IMR-90 (cell line): ENCODE results near the gene MALRD1. TPM values are rescaled to one million over a fixed set of nuclear protein-coding genes. Genes with fewer than 3 reads are reported as not detected.

Experiments used
- ATAC-seq: fragments of 200-7000 bp; cut with Tn5 transposase; 2 replicates; pipeline ENCODE4 v1.9.1; 2020; ENCODE audit warnings: low read depth, mild to moderate bottlenecking, moderate library complexity
- BruUV-seq: library from RNA; stranded (reverse); fragments of 400-500 nt; replicated peaks from 2 replicates; lab custom pipeline; 2021; lab: Mats Ljungman, UMichigan
- CTCF ChIA-PET: fragments of 300-600 bp; formaldehyde crosslinking; extraction: SDS; loops from one replicate; lab custom pipeline; 2021; ENCODE audit warnings: antibody characterized with exemption; lab: Yijun Ruan, JAX
- POLR2A ChIA-PET: fragments of 300-600 bp; sonication (Branson Sonifier 250); formaldehyde crosslinking; loops from one replicate; lab custom pipeline; 2022; ENCODE audit warnings: antibody characterized with exemption; ENCODE audit not compliant: unreplicated experiment; lab: Charles Lee
- DNase-seq: peaks from one replicate; pipeline ENCODE4 v3.0.0; 2013
- H2AFZ ChIP-seq: replicated peaks from 2 replicates; pipeline ENCODE3; 2013; ENCODE audit warnings: low read length, mild to moderate bottlenecking; ENCODE audit not compliant: poor library complexity
- H2AK5ac ChIP-seq: 2 replicates; pipeline ENCODE4 v1.6.1; 2013; ENCODE audit warnings: low read depth, low read length, inconsistent platforms
- H2AK9ac ChIP-seq: replicated peaks from 2 replicates; pipeline ENCODE3; 2013; ENCODE audit warnings: mild to moderate bottlenecking, low read depth, low read length, moderate library complexity; ENCODE audit not compliant: poor library complexity
- H2BK120ac ChIP-seq: 2 replicates; pipeline ENCODE4 v1.6.1; 2013; ENCODE audit warnings: low read depth, low read length, inconsistent platforms
- H2BK15ac ChIP-seq: 3 replicates; pipeline ENCODE4 v1.6.1; 2013; ENCODE audit warnings: low read depth, low read length, inconsistent platforms
- H2BK20ac ChIP-seq: 2 replicates; pipeline ENCODE4 v1.6.1; 2013; ENCODE audit warnings: low read depth, mild to moderate bottlenecking, inconsistent platforms, low read length, moderate library complexity
- H2BK5ac ChIP-seq: 2 replicates; pipeline ENCODE4 v1.6.1; 2013; ENCODE audit warnings: mild to moderate bottlenecking, low read depth, low read length, inconsistent platforms; ENCODE audit not compliant: poor library complexity, severe bottlenecking
- H3K14ac ChIP-seq: replicated peaks from 2 replicates; pipeline ENCODE4 v1.6.1; 2013; ENCODE audit warnings: low read depth, low read length, inconsistent platforms
- H3K18ac ChIP-seq: 2 replicates; pipeline ENCODE4 v1.6.1; 2013; ENCODE audit warnings: low read depth, low read length, control low read depth
- H3K23ac ChIP-seq: 2 replicates; pipeline ENCODE4 v1.6.1; 2013; ENCODE audit warnings: low read depth, low read length, inconsistent platforms
- H3K27ac ChIP-seq: 2 replicates; pipeline ENCODE4 v1.5.1; 2013; ENCODE audit warnings: mild to moderate bottlenecking, control low read depth, low read length; ENCODE audit not compliant: insufficient read depth
- H3K27me3 ChIP-seq: 2 replicates; pipeline ENCODE4 v1.6.1; 2013; ENCODE audit warnings: low read length; ENCODE audit not compliant: control insufficient read depth, insufficient read depth
- H3K36me3 ChIP-seq: 2 replicates; pipeline ENCODE4 v1.6.1; 2013; ENCODE audit warnings: low read length, mixed read lengths; ENCODE audit not compliant: control insufficient read depth, insufficient read depth
- H3K4ac ChIP-seq: 2 replicates; pipeline ENCODE4 v1.6.1; 2013; ENCODE audit warnings: low read depth, low read length, inconsistent platforms
- H3K4me1 ChIP-seq: 2 replicates; pipeline ENCODE4 v1.6.1; 2013; ENCODE audit warnings: low read length, mixed read lengths; ENCODE audit not compliant: control insufficient read depth, insufficient read depth
- H3K4me2 ChIP-seq: 2 replicates; pipeline ENCODE4 v1.6.1; 2013; ENCODE audit warnings: low read depth, mild to moderate bottlenecking, control low read depth, low read length, moderate library complexity
- H3K4me3 ChIP-seq: 2 replicates; pipeline ENCODE4 v1.5.1; 2013; ENCODE audit warnings: low read depth, mild to moderate bottlenecking, control low read depth, low read length, moderate library complexity; ENCODE audit not compliant: insufficient read depth
- H3K56ac ChIP-seq: 2 replicates; pipeline ENCODE4 v1.6.1; 2013; ENCODE audit warnings: low read length, inconsistent platforms; ENCODE audit not compliant: insufficient read depth; ENCODE audit errors: extremely low read depth
- H3K79me1 ChIP-seq, 2 experiments: 2 replicates each; pipeline ENCODE4 v1.6.1; 2013; ENCODE audit warnings: low read length in 2 of 2, inconsistent platforms in 1 of 2, low read depth in 1 of 2
- H3K9ac ChIP-seq: 2 replicates; pipeline ENCODE4 v1.6.1; 2013; ENCODE audit warnings: low read depth, low read length, control low read depth
- H3K9me1 ChIP-seq: 2 replicates; pipeline ENCODE4 v1.6.1; 2013; ENCODE audit warnings: low read length, inconsistent platforms; ENCODE audit not compliant: insufficient read depth
- H3K9me3 ChIP-seq: 2 replicates; pipeline ENCODE4 v1.6.1; 2013; ENCODE audit warnings: low read length; ENCODE audit not compliant: control insufficient read depth, insufficient read depth
- H4K20me1 ChIP-seq: 2 replicates; pipeline ENCODE4 v1.6.1; 2013; ENCODE audit warnings: low read length, inconsistent platforms; ENCODE audit not compliant: insufficient read depth
- H4K5ac ChIP-seq: 2 replicates; pipeline ENCODE4 v1.6.1; 2013; ENCODE audit warnings: mild to moderate bottlenecking, low read depth, low read length, control low read depth
- H4K8ac ChIP-seq, 2 experiments: 2 replicates each; pipeline ENCODE4 v1.6.1; 2013; ENCODE audit warnings: low read depth in 2 of 2, low read length in 2 of 2, control low read depth in 1 of 2, inconsistent platforms in 1 of 2
- H4K91ac ChIP-seq: 2 replicates; pipeline ENCODE4 v1.6.1; 2013; ENCODE audit warnings: low read depth, low read length, inconsistent platforms; ENCODE audit not compliant: insufficient read depth
- BHLHE40 ChIP-seq: fragments of 150-350 bp; IDR thresholded peaks from 2 replicates; pipeline ENCODE4 v1.6.1; 2016; ENCODE audit warnings: mild to moderate bottlenecking, low read depth, low read length
- CEBPB ChIP-seq: IDR thresholded peaks from 2 replicates; pipeline ENCODE4 v1.6.1; 2012; ENCODE audit warnings: low read depth, low read length, improper control_type of control experiment
- CHD1 ChIP-seq: IDR thresholded peaks from 2 replicates; pipeline ENCODE4 v1.6.1; 2012; ENCODE audit warnings: low read depth, low read length, improper control_type of control experiment
- CTCF ChIP-seq: conservative IDR thresholded peaks from 2 replicates; pipeline ENCODE4 v1.5.1; 2012; ENCODE audit warnings: mild to moderate bottlenecking, low read depth, low read length, improper control_type of control experiment
- FOS ChIP-seq: fragments of 150-350 bp; IDR thresholded peaks from 2 replicates; pipeline ENCODE4 v1.6.1; 2016; ENCODE audit warnings: low read depth, low read length
- MAFK ChIP-seq: IDR thresholded peaks from 2 replicates; pipeline ENCODE4 v1.6.1; 2012; ENCODE audit warnings: low read depth, low read length, improper control_type of control experiment
- MAZ ChIP-seq: IDR thresholded peaks from 2 replicates; pipeline ENCODE4 v1.6.1; 2012; ENCODE audit warnings: low read depth, mild to moderate bottlenecking, low read length, improper control_type of control experiment, moderate library complexity, borderline replicate concordance
- MXI1 ChIP-seq: IDR thresholded peaks from 2 replicates; pipeline ENCODE4 v1.6.1; 2012; ENCODE audit warnings: low read depth, mild to moderate bottlenecking, low read length, moderate library complexity, borderline replicate concordance
- NFE2L2 ChIP-seq: fragments of 150-350 bp; IDR thresholded peaks from 2 replicates; pipeline ENCODE4 v1.6.1; 2016; ENCODE audit warnings: low read depth, mild to moderate bottlenecking, low read length
- POLR2A ChIP-seq: IDR thresholded peaks from 2 replicates; pipeline ENCODE4 v1.6.1; 2012; ENCODE audit warnings: mild to moderate bottlenecking, low read depth, low read length
- RAD21 ChIP-seq: IDR thresholded peaks from 2 replicates; pipeline ENCODE4 v1.6.1; 2012; ENCODE audit warnings: low read length, improper control_type of control experiment
- RCOR1 ChIP-seq: IDR thresholded peaks from 2 replicates; pipeline ENCODE4 v1.6.1; 2012; ENCODE audit warnings: mild to moderate bottlenecking, low read length, improper control_type of control experiment; ENCODE audit not compliant: insufficient replicate concordance
- RFX5 ChIP-seq: IDR thresholded peaks from 2 replicates; pipeline ENCODE4 v1.8.0; 2012; ENCODE audit warnings: low read depth, mild to moderate bottlenecking, low read length, moderate library complexity
- SMC3 ChIP-seq: fragments of 150-350 bp; IDR thresholded peaks from 2 replicates; pipeline ENCODE4 v1.6.1; 2016; ENCODE audit warnings: low read depth, mild to moderate bottlenecking, antibody characterized with exemption, low read length, moderate library complexity
- WGBS, 2 experiments: methylation state at CpG; one replicate each; pipeline versions ENCODE4 v1.1.5 to v1.1.7; 2013; ENCODE audit warnings: missing lambda C conversion rate in 2 of 2; ENCODE audit not compliant: insufficient read length in 1 of 2; ENCODE audit errors: extremely low coverage in 2 of 2; 5-methylcytosine and 5-hydroxymethylcytosine counted together
- dilution Hi-C: fragments of 300-500 bp; cut with HindIII; formaldehyde crosslinking; loops from one replicate; pipeline ENCODE4 v1.14.3; 2018; ENCODE audit warnings: low sequenced_read_pairs; ENCODE audit not compliant: unreplicated experiment
- in situ Hi-C: fragments of 300-500 bp; cut with MboI; formaldehyde crosslinking; loops from 3 replicates; pipeline ENCODE4 v1.14.3; 2019; ENCODE audit warnings: low sequenced_read_pairs, inconsistent platforms, mixed read lengths
- intact Hi-C: fragments of 100-400 bp; cut with micrococcal nuclease; formaldehyde crosslinking; loops from 2 replicates; pipeline ENCODE4 v1.10.0; 2022
- polyA plus RNA-seq, 3 experiments: library from polyadenylated mRNA; depleted of rRNA; stranded (reverse); fragments of >200 nt; gene quantifications; 2 replicates each; pipeline ENCODE4 v1.2.3, GENCODE V29; 2012; ENCODE audit warnings: low replicate concordance in 1 of 3
- total RNA-seq: library from RNA; depleted of rRNA; stranded (reverse); fragments of >200 nt; gene quantifications from 2 replicates; pipeline ENCODE4 v1.2.3, GENCODE V29; 2012
- TF ChIP-seq, protein P1 (sequence below): fragments of 150-350 bp; IDR thresholded peaks from 2 replicates; pipeline ENCODE4 v1.6.1; 2017; ENCODE audit warnings: mild to moderate bottlenecking, antibody characterized with exemption, low read length, low read depth
- TF ChIP-seq, protein P2 (sequence below): fragments of 150-350 bp; IDR thresholded peaks from 2 replicates; pipeline ENCODE4 v1.6.1; 2016; ENCODE audit warnings: low read depth, mild to moderate bottlenecking, low read length, moderate library complexity, borderline replicate concordance

Gene MALRD1
- total and polyA plus RNA-seq, 2 of the 4 experiments (the other 2 are of a cell fraction) = 0.34 to 1.1 TPM

DNA sequence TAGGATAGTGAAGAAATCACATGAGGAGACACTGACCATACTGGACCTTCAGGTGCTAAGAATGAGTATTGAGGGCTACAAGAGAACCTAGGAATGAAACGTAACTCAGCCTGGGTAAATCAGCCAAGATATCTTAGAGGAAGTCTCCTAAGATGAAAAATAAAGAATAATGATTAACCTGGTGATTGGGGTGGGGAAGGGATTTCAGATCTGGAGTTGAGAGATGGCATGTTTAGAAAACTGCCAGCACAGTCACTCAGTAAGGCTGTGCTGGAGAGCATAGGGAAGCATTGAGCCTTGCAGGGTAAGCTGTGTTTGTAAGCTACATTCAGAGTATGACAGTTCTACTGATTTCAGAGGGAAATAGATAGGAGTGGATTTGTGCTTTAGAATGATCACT lies 1.9 kb upstream of the MALRD1 start:
- H2BK15ac ChIP-seq = no peak overlapping the region
- H3K27ac ChIP-seq = no peak overlapping the region
- H3K9me3 ChIP-seq = no peaks in the 10 kb centered on the region
- no peaks in the 10 kb centered on the region for H3K9me1 ChIP-seq
- no peak overlapping the region for H3K56ac ChIP-seq
- H4K5ac ChIP-seq = no peak overlapping the region
- H3K18ac ChIP-seq = no peak overlapping the region
- no peaks in the 10 kb centered on the region for H3K27me3 ChIP-seq
- H3K36me3 ChIP-seq = no peaks in the 10 kb centered on the region
- POLR2A ChIA-PET = no interaction called here
- TF ChIP-seq MAFK (no peak), RCOR1 (no peak), CHD1 (no peak), MAZ (no peak), SMC3 (no peak), NFE2L2 (no peak), MXI1 (no peak), BHLHE40 (no peak), RFX5 (no peak), FOS (no peak), POLR2A (no peak), RAD21 (no peak), CEBPB (no peak), CTCF (no peak)
- TF ChIP-seq, protein P1, sequence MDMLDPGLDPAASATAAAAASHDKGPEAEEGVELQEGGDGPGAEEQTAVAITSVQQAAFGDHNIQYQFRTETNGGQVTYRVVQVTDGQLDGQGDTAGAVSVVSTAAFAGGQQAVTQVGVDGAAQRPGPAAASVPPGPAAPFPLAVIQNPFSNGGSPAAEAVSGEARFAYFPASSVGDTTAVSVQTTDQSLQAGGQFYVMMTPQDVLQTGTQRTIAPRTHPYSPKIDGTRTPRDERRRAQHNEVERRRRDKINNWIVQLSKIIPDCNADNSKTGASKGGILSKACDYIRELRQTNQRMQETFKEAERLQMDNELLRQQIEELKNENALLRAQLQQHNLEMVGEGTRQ = no peak
- TF ChIP-seq, protein P2, sequence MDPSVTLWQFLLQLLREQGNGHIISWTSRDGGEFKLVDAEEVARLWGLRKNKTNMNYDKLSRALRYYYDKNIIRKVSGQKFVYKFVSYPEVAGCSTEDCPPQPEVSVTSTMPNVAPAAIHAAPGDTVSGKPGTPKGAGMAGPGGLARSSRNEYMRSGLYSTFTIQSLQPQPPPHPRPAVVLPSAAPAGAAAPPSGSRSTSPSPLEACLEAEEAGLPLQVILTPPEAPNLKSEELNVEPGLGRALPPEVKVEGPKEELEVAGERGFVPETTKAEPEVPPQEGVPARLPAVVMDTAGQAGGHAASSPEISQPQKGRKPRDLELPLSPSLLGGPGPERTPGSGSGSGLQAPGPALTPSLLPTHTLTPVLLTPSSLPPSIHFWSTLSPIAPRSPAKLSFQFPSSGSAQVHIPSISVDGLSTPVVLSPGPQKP = no peak
- H3K14ac ChIP-seq = no peak overlapping the region
- H3K4ac ChIP-seq = no peak overlapping the region
- H4K8ac ChIP-seq = no peak overlapping the region
- ATAC-seq (no peak), DNase-seq (no peak)
- no peak overlapping the region for H4K91ac ChIP-seq
- no peak overlapping the region for H3K4me3 ChIP-seq
- no peak overlapping the region for H2AFZ ChIP-seq
- dilution Hi-C loops = no loop called here
- H3K79me1 ChIP-seq = no peaks in the 10 kb centered on the region
- in situ Hi-C loops = no loop called here
- WGBS, 2 experiments = no CpG with 5 or more reads among the region's 1 CpG
- H2AK9ac ChIP-seq = no peak overlapping the region
- H4K20me1 ChIP-seq = no peaks in the 10 kb centered on the region
- H2BK20ac ChIP-seq = no peak overlapping the region
- no TSS peak for BruUV-seq
- no peaks in the 10 kb centered on the region for H3K4me1 ChIP-seq
- H3K23ac ChIP-seq = no peak overlapping the region
- CTCF ChIA-PET = no interaction called here
- no peak overlapping the region for H2BK5ac ChIP-seq
- no peak overlapping the region for H2AK5ac ChIP-seq
- no peak overlapping the region for H2BK120ac ChIP-seq
- intact Hi-C loops = no loop called here
- H3K4me2 ChIP-seq = no peak overlapping the region
- H3K9ac ChIP-seq = no peak overlapping the region
